NCI-H1105 treated with DMSO at 0.1 percent for 48 hours (cell line): Measurements from ENCODE around the gene SPHKAP.
A peak's percentile ranks its signal among the peaks of the same experiment; 100 is the strongest.
"Not testable (repeated sequence)": the region's sequence is repeated elsewhere in the genome, so short reads cannot be mapped to it uniquely, and the experiment has no call there.

Source experiments
- DNase-seq: peaks from one replicate; lab custom pipeline; 2025; lab: John Stamatoyannopoulos, UW

The SPHKAP gene

DNA sequence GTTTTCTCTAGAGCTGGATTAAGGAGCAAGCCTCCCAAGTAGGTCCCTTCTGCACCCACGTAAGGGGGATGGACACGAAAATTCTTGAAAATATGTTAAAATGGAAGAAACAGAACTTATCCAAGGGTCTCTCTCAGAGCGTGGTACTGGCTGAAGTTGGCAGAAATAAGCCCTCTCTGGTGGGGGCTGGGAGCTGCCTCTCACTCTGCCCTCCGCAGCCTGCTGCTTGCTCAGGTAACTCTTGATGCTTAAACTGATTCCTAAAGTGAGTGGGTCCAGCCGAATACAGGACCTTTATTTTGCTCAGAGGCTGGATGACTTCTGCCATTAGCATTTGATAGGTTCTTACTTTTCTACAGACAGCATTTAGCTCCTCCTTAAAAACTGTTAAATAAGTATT lies 78.1 kb downstream of the SPHKAP start:
- DNase-seq = no peak

DNA sequence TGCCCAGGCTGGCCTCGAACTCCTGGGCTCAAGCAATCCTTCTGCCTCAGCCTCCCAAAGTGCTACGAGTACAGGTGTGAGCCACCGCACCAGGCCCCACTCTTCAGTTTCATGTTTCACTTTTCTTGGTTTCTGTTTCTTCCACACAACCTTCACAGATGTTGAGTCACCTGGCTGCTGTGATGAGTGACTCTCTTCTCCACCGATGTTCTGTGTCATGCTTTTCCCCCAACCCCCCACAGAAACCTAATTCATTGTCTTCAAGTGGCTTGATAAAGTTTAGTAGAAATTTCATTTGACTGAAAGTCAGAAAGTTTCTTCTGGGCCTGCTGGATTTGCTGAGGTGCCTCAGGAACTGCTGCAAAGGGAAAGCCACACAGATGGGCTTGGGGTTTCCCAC lies 78.5 kb downstream of the SPHKAP start:
- no peak for DNase-seq

DNA sequence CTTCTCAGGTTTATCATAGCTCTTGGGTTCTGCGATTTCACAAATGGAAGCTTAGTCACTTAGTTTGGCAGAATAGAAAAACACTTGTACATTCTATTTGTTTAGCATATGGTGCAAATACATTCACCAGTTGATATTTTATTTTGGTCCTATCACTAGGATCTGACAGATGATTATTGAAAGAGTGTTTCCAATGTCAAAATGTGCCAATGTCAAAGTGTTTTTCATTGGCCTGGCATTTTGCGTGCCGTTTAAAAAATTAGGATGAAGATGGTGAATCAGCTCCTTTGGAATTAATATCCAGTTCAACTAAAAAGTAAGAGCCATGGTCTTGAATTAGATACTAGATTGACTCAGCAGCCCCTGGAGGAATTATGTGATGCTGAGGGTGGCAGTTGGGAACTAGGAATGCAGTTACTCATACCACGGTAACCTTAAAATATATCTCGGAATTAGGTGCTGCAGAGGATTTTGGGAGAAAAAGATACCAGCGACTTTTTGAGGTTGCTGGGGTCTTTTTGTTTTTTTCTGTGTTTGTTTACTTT lies 87.0 kb downstream of the SPHKAP start:
- DNase-seq = no peak

DNA sequence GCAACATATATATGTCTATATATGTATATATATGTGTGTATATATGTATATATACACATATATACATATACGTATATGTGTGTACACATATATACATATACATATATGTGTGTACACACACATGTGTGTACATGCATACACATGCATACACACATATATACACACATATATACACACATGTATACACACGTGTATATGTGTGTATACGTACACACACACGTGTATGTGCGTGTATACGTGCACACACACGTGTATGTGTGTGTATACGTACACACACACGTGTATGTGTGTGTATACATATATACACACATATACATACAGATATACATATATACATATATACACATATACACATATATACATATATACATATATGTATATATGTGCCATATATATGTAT lies 89.4 kb downstream of the SPHKAP start:
- DNase-seq = no peak

DNA sequence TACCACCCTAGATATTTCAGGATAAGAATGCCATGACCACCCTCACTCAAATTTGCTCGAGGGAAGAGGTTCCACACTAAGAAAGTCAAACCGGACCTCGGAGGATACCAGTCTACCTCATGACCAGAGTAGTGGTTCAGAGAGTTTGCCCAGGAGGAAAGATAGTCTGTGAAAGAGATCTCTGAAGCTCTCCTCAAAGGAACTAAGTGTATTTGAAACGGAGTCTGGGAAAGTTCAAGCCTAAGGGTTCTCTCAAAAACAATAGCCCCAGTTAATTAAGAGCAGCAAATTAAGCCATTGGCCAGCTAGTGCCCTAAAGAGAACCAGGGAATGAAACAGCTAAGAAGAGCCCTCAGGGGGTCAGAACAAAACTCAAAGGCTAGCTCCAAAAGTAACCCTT lies 94.9 kb downstream of the SPHKAP start:
- no peak for DNase-seq

DNA sequence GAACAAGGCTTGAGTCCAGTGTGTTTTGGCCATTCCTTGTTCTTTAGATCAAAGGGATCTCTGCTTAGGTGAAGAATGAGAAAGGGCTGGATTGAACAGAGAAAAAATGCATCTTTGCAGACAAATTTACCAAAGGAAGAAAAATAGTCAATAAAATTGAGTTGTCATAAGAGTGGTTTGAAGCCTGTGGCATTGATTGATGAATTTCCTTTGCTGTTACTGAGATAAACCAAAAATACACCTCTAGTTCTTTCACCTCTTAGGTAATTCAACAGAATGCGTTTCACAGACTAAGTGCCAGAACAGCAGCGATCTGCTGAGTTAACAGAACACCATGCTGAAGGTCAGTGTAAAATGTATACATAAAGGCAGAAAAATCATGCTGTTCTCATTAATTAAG lies 96.8 kb downstream of the SPHKAP start:
- DNase-seq = no peak

DNA sequence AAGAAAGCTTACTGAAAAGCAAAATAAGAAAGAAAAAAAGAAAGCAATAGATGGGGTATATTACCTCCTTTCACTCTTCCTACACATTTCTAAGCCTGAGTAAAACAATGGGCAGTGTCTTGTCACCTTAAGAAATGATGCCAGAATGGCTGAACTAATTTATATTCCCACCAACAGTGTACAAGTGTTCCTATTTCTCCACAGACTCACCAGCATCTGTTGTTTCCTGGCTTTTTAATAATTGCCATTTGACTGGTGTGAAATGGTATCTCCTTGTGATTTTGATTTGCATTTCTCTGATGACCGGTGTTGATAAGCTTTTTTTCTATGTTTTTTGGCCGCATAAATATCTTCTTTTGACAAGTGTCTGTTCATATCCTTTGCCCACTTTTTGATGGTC lies 98.4 kb downstream of the SPHKAP start:
- DNase-seq = no peak

DNA sequence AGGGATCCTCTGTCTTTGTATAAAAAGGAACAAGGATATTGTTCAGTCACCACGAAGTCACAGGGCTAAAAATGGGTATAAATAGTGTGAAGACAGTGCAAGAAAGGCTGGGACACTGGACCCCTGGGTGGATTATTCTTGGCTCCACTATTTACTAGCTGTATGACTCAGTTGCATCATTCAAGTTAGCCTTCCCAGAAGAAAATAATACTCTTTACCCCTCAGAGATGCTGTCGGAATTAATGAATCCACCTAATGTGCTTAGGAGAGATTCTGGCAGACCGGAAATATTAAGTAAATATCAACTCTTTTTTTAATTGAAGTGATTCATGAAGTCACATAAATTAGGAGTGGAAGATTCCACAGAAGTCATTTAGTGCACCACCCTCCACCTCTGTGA lies 98.9 kb downstream of the SPHKAP start:
- no peak for DNase-seq

DNA sequence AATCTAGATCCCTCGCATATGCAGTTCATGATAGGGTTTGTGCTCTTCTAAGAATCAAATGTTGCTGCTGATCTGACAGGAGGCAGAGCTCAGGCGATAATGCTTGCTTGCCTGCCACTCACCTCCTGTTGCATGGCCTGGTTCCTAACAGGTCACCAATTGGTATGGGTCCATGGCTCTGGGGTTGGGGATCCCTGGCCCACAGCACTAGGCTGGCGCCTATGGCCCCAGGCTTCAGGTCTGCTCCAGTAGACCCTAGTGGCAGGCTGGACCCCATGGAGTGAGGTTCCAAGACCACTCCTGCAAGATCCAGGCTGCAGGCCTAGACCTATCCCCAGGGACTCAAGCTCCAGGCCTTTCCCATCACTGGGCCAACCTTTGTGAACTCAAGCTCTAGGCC lies 102.3 kb downstream of the SPHKAP start:
- no peak for DNase-seq

DNA sequence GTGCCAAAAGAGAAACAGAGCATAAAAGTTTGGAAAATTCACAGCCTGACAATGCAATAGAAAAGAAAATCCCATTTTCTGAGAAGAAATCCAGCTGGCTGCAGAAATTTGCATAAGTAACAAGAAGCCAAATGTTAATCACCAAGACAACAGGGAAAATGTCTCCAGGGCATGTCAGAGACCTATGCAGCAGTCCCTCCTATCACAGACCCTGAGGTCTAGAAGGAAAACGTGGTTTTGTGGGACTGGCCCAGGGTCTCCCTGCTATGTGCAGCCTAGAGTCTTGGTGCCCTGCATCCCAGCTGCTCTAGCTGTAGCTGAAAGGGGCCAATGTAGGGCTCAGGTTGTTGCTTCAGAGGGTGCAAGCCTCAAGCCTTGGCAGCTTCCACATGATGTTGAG lies 104.8 kb downstream of the SPHKAP start:
- not testable (repeated sequence) for DNase-seq

DNA sequence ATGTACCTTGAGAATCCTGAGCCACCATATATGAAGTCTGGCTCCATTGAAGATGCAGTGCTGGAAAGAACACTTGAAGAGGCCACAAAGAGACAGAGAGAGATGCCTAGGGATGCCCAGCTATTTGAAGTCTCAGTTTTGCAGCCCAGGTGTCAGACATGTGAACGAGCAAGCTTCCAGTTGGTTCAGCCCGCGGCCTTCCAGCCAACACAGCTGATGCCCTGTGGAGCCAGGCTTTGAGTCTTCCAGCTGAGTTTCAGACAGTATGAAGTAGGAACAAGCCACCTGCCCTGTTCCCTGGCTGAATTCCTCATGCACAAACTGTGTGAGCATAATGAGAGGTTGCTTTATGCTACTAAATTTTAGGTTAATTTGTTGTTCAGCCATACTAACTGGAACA lies 108.8 kb downstream of the SPHKAP start:
- DNase-seq = no peak

DNA sequence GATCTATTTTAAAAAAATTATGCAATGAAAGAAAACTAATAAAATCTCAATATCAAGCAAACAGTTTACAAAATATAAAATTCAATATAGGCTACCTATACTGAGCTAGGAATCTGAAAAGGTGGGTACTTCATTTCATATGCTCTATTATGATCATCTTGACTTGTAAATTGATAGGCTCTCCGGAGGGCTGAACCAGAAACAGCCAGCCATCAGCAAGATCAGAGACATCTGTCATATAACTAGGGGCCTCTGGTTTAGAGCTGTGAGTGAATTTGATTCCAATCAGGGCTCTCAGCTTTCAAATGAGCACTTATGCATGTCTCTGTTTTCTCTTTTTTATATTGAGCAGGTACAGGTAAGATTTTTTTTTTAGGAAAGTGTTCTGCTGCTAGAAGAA lies 114.2 kb downstream of the SPHKAP start:
- no peak for DNase-seq

DNA sequence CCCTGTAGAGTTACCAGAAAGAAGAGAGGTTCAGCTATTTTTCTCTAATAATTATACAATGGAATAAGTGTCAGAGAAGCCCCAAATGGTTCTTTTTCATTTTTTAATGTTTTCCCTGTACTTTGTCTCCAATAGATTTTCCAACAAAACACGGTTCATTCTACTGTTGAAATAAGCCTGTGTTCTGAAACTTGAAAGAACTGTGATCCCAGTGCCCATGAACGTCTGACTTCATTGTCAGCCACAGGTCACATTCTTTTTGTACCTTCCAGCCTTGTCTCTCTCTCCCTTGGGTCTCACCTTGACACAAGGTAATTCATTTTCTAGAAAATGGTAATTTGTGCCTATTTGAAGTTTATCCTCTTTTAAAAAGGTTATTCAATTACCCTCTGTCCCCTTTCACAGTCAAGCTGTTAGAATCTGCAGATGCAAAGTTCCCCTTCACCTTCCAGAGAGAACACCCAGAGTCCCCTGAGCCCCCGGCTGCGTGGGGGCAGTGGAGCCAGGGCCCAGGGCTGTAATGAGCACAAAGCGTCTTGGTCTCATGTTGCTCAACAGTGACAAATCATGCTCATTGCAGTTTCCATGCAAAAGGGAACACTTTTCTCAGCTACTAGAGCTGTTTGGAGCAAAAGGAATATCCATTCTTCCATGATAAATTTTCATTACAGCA lies 115.2 kb downstream of the SPHKAP start:
- no peak for DNase-seq

DNA sequence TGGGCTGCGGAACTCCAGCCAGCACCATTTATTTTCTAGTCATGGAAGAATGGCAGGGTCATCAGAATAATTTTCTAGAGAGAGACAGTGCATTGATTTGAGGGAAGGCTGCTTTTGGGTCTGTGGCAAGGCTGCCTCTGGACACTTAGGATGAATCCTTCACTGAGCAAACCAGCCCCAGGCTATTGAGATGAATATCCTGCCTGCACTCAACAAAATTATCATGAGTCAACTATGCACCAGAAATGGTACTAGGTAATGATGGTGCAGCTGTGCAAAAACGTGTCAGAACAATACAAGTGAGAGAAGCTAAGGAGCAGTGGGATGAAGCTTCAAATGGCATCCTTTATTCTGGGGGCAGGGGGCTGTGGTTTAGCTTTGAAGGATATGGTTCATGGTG lies 115.8 kb downstream of the SPHKAP start:
- no peak for DNase-seq

DNA sequence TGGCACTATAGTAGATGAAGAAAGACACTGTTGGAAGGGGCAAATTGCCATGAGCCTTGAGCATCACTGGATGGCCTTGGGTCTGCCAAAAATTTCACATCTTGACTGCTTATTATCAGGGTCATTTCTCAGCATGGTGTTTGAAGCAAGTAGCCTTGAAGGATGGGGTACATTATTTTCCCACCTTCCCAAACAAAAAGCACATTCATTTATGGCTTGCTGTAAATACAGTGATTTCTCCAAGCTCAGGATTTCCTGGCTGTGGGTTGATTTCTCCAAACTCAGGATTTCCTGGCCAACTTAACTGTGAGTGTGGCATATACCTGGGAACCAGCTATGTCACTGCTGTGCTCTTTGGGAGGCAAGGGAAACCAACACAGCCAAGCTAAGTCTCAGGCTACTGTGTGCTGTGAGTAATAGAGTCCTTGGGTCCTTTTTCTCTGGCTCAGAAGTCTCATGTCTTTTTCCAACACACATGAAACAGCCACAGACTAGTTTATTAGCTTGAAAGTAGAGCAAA lies 116.6 kb downstream of the SPHKAP start:
- DNase-seq = no peak

DNA sequence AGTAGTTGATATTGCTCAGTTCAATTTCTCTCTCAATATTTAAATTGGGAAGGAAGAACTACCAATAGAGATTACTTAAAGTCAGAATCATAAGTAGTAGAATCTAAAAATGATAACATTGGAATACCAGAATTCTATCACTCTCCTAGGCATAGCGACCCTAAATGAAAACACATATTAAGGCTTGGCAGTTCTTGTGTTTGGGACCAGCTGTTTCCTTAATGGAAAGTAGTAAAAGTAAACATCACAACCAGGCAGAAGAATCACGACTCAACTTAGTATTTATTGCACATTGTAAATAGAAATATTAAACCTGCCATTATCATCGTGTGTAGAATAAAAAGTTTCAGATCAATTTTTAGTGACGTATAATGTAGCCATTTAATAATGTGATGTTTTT lies 117.5 kb downstream of the SPHKAP start:
- no peak for DNase-seq

DNA sequence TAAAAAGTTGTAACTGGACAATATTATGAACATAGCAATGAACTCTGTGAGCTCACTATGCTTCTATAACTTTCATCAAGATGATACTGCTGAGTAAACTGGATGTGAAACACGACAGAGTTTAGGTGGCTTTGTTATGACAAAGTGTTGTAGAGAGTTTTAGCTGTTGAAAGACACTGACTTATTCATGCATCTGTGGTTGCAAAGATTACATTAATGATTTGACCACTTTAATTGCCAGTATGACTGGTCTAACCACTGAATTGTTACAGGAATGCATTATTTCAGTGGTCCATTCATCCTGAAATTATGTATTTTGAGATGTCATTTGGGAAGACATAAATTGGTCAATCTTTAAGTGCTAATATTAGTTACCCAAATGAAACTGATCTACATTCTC lies 117.9 kb downstream of the SPHKAP start:
- no peak for DNase-seq

DNA sequence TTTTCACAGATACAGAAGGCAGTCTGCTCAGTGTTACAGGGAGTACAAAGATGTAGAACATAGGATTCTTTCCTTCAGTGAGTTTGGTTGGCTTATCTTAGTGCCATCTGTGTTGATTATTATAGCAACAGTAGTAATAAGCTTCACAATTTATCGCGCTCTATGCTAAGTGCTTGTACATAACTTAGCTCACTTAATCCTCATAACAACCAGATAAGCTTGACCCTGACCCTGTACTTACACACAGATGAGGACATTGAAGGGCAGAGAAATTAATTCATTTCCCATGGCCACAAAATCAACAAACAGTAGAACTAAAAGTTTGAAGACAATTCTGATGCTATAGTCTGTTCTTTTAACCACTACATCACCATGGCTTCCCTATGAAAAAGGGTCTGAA lies 121.8 kb downstream of the SPHKAP start:
- no peak for DNase-seq

DNA sequence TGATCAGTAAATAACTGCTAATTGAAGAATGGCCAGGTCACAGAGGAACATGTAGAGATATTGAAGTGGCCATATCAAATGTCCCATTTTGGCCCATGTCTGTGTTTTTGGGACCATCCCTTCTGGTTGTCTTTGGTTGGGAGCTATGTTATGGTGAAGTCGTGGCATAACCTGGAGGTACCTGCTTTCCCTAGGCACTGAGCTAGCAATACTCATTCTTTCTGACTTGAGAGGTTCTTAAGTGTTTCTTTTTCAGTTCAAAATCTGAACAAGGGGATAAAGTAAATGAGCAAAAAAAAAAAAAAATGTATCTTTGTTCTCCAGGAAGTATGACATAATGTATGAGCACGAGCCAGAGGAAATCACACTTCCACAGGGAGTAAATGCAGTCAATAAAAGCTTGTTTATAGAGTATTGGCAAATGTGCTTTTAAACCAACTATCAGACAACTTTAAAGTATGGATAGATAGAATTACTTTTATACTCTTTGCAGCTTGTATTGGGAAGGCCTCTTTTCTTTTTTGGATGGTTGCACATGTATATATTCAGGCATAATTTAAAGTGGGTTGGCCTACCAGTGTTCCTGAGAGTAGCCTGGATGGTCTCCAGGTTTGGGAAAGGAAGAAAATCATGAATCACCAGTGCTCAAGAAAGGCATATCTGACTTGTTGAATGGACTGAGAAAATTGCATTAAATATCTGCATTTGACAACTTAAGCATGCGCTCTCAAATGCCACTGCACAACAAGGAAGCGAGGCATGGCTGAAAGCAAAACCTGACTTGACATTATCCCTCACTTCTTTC lies 125.0 kb downstream of the SPHKAP start:
- no peak for DNase-seq

DNA sequence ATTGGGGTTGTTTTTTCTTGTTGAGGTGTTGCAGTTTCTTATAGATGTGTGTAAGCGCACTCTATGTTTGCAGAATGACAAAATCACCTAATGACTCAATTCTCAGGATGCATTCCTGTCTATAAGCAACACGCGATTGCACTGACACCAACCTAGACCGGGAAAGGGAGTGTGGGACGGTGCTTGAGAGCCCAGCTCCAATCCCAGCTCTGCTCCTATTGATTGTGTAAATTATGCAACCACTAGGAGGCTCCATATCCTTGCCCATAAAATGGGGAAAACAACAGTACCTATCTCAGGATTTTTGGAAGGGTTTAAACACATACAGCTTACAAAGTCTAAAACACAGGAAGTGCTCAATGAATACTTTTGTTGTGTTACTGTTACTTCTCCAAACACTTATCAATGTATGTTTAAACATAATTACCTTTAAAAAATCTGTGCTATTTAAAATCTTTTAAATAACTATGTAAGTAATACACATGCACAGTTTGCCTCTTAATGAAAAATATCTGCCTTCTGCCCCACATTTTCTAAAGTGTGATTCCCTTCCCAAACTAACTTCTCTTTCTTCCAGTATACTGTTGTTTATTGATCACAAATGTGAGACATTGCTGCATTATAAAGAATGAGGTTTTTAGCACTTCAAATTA lies 132.5 kb downstream of the SPHKAP start:
- DNase-seq = peak; percentile 57

DNA sequence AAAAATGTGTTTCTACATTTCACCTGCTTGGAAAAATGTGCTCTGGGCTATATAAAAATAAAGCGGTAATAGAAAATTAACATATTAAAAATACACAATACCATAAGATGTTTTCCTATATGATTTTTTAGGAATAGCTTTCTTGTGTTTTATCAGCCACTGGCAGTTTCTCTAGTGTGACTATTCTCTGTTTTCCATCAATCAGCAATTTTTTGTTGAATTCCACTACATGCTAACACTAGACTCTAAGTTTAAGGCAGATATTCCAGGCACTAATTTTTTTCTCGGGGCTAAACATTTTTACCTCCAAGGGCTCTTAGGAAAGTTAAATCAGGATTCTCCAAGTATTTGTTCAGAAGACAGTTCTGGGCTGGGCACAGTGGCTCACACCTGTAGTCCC lies 140.5 kb downstream of the SPHKAP start:
- DNase-seq = no peak

DNA sequence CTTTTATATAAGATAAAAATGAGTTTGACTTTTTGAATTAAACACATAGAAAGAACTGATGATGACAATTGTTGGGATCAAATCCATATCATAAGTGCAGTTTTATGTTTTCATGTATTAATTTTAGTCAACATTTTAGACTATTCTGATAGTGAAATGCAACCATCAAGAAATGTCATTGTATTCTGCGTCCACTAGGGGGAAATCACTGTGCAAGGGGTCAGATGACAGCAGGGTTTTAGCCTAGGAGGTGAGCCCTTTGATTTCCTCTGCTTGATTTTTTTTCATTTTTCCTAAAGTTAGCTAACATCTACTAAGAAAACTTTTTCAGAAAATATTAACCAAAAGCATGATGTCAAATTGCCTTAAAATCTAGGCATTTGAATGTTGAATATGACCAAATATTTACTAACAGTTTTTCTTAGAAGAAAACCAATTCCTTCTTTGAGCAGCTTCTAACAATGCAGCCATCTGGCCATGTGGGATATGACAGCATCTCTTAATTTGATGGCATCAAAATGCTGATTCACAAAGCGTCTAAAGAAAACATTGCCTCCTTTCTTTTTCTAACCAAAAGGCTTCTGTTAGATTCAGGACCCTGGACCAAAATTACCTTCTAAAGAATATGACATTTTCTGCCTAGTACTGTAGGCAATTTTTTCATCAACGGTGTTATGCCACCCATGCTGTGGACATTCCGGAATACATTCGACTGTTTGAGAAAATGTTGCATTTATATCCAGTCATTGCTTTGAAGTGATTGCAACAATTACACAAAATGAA lies 141.5 kb downstream of the SPHKAP start:
- DNase-seq = peak; percentile 28
